Fibroblast of skin of left quadriceps (primary cell): Measurements from ENCODE around the gene HNRNPDL.
"Not testable (repeated sequence)": the region's sequence is repeated elsewhere in the genome, so short reads cannot be mapped to it uniquely, and the experiment has no call there.

Experiments used
- DNase-seq, 2 experiments: peaks; one replicate each; pipeline ENCODE4 v3.0.0-alpha.2; 2013; ENCODE audit warnings: low read depth in 2 of 2

The HNRNPDL gene

DNA sequence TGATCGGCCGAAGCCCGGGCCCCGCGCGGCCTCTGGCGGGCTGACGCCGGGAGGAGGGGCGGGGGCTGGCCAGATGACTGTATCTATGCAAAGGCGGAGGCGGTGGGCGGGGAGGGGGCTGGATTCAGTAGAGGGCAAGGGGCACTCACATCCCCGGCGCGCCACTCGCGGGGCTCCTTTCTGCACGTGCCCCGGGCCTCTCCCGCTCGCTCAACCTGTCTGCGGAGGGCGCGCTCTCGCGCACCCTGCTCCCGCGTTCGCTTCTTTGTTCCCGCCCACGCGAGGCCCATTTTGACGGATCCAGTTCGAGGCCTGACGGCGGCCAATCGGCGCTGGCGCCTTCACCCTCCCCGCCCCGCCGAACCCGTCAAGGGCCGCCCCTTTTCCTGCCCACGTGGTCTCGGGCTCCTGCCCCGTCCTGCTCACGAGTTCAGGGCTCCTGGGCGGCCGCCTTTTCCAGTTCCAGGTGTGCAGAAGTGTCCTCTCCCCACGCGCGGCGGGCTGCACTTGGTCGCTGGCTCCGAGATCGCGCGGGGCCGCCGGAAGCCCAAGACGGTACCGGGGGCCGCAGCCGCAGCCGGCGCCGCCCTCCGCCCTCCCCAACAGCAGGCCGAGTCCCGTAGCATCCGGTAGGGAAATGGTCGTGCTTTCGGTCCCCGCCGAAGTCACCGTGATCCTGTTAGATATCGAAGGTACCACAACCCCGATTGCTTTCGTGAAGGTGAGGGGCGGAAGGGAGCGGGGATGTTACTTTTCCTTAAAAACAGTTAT is at the start of gene HNRNPDL, which contains the start of gene ENOPH1:
HNRNPDL (minus strand) TSS at position 270 of the 771 bp plus-strand sequence. CDS start 772 bp downstream, outside the sequence.
ENOPH1 (plus strand) TSS at position 398 of the 771 bp plus-strand sequence; CDS start at position 638, 240 bp downstream.
- peak; percentile 89 for DNase-seq

DNA sequence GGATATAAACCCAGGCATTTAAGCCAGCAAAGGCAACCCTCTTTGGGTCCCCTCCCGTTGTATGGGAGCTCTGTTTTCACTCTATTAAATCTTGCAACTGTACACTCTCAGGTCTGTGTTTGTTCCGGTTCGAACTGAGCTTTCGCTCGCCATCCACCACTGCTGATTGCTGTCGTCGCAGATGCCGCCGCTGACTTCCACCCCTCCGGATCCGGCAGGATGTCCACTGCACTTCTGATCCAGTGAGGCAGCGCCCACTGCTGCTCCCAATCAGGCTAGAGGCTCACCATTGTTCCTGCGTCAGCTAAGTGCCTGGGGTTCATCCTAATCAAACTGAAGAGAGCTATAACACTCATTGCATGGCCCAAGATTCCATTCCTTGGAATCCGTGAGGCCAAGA is 49.3 kb upstream of the HNRNPDL start:
- no peak for DNase-seq

DNA sequence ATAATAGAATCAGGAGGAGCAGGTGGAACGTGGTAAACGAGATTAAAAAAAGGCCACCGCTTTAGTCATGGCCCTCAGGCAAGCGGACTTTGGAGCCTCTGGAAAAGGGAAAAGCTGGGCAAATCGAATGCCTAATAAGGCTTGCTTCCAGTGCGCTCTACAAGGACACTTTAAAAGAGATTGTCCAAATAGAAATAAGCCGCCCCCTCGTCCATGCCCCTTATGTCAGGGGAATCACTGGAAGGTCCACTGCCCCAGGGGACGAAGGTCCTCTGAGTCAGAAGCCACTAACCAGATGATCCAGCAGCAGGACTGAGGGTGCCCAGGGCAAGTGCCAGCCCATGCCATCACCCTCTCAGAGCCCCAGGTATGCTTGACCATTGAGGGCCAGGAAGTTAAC is 47.2 kb upstream of the HNRNPDL start:
- not testable (repeated sequence) for DNase-seq

DNA sequence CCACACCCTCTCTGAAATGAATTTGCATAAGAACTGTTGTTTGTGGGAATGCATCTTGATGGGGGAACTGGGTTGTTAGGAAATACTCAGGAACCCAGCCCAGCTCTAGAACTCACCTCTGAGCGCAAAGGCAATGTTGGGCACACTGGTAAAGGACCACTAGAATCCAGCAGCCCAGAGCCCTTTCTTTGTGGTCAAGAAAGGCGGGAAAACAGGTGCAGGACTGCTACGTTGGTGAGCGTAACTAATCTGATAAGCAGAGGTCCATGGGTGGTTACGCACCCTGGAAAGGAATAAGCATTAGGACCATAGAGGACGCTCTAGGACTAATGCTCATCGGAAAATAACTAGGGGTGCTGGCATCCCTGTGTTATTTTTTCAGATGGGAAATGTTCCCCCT is 45.7 kb upstream of the HNRNPDL start:
- DNase-seq, result not testable (repeated sequence)

DNA sequence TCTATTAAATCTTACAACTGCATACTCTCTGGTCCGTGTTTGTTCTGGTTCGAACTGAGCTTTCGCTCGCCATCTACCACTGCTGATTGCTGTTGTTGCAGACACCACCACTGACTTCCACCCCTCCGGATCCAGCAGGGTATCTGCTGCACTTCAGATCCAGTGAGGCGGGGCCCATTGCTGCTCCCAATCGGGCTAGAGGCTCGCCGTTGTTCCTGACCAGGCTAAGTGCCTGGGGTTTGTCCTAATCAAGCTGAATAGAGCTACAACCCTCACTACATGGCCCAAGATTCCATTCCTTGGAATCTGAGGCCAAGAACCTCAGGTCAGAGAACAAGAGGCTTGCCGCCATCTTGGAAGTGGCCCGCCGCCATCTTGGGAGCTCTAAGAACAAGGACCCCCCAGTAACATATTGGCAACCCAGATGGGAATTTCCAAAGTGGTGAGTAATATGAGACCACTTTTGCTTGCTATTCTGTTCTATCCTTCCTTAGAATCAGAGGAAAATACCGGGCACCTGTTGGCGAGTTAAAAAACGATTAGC is 43.4 kb upstream of the HNRNPDL start:
- DNase-seq, result no peak

DNA sequence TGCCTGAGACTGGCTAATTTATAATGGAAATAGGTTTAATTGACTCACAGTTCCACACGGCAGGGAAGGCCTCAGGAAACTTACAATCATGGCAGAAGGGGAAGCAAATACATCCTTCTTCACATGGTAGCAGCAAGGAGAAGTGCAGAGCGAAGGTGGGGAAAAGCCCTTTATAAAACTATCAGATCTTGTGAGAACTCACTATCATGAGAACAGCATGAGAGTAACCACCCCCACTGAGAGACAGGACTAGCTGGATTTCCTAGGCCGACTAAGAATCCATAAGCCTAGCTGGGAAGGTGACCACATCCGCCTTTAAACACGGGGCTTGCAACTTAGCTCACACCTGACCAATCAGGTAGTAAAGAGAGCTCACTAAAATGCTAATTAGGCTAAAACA is 42.8 kb upstream of the HNRNPDL start:
- not testable (repeated sequence) for DNase-seq

DNA sequence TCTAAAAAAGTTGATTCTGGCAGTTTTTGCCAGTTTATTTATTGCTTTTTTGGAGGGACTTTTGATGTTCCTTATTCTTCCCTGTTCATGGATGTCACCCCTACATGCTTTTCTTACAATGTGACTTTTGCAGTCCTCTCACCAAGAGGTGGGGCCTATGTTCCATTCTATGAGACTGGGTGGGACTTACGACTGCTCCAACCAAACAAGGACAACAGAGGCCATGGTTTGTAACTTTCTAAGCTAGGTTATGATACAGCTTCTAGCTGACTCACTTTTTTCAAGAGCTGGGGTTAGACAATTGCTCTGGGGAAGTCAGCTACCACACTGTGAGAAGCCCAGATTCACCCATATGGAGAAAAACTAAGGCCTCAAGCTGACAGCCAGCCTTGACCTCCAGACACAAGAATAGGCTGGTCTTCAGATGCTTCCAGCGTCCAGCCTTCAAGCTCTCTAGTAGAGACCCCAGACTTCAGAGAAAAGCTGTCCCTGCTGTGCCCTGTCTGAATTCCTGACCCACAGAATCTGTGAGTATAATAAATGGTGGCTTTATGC is 39.6 kb upstream of the HNRNPDL start:
- DNase-seq, result peak in 1 of 2 experiments; percentile 25

DNA sequence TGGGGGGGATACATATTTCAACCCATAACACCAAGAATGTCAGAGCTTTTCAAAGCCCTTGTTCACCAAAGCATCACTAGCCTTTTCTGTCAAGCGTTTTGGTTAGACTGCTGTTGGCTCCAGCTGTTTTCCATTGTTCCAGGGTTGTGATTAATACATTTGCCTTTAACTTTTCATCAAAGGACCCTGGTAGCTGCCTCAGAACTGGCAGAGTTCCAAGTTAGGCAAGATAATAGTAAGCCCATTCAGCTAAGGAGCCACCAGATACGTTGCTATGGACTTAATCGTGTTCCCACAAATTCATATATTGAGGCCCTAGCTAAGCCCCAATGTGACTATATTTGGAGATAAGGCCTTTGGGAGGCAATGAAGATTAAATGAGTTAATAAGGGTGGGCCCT is 37.2 kb upstream of the HNRNPDL start:
- peak in 1 of 2 experiments; percentile 32 for DNase-seq

DNA sequence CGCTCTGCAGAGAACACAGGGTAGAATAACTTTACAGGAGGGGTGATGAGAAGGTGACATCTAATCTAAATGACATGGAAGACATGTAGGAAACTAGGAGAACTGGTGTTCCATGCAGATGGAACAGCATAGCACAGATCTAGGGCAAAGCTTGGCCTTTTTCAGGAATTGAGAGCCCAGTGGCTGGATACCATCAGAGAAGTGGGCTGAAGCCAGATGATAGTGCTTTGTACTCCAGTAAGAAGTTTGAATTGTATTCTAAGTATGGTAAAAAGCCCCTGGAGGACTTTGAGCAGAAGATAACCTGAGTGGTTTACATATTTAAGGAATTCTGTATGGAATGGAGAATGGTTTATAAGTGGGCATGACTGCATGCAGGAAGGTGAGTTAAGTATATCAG is 33.0 kb upstream of the HNRNPDL start:
- DNase-seq, result no peak

DNA sequence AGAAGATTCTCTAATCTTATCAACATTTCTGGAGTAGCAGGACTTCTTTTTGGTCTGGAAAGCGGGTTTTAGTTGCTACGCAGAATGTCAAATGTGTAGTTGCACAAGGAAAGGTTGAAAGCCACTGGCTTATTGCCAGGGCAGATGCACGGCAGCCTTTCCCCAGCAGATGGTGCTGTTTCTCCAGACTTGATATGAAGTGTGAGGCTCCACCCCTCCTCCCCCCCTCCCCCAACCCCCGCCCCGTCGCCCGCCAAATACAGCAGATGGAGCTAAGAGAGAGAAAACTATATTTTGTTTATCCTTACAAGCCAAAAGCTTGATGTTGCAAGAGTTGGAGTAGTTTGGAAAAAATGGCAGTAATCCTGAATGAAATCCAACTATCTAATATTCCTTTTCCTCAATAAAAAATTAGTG is 32.2 kb upstream of the HNRNPDL start:
- DNase-seq, result peak; percentile 69 to 77

DNA sequence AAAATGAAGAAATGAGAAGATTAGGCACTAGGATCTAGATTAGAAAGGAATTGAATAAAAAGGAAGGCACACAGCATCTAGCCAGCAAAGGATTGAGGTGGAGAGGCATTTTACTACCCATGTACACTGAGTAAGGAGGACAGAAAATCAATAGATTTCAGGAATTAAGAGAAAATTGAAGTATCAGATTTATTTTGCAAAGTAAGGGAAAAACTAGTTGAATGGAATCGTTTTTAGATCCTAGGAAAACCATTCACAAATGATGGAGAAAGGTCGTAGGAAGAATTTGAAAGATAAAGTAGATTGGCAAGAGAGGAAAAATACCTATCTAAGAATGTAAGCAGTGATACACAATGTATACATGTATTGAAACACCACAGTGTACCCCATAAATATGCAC is 31.4 kb upstream of the HNRNPDL start:
- no peak for DNase-seq

DNA sequence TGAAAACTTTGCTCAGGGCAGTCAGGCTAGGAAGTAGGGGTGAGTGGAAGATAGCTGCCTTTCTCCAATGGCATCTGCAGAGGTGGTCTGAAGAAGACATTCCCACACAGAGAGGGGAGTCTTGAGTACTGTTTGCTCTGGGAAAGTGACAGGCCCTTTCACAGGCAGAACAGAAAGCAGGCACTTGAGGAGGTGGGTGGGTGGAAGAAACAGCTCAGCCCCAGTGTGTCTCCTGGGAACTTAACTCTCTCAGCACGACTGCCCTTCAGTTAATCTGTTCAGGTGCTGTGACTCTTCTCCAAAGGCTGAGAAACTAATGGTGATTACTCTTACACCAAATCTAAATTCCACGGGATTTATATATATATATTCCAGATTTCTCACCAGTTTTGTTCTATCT is 28.5 kb upstream of the HNRNPDL start:
- no peak for DNase-seq

DNA sequence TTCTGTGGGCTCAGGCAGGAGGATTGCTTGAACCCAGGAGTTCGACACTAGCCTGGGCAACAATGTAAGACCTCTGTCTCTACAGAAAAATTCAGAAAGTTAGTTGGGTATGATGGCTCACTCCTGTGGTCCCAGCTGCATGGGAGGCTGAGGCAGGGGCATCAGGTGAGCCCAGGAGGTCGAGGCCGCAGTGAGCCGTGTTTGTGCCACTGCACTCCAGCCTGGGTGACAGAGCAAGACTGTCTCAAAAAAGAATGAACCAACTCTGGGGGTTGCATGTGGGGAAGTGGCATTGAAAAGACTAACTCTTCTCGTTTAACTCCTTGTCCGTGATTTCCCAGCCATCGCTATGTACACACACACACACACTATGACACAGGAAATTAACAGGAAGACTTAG is 27.0 kb upstream of the HNRNPDL start:
- DNase-seq, result no peak

DNA sequence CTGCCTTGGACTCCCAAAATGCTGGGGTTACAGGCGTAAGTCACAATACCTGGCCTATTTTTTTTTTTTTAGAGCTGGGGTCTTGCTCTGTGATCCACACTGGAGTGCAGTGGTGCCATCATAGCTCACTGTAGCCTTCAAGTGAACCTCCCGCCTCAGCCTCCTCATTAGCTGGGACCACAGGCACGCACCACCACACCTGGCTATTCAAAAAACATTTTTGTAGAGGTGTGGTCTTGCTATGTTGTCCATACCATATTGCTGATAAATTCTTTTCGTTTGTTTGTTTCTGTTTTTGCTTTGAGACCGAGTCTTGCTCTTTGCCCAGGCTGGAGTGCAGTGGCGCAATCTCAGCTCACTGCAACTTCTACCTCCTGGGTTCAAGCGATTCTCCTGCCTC is 21.8 kb upstream of the HNRNPDL start:
- DNase-seq, result no peak

DNA sequence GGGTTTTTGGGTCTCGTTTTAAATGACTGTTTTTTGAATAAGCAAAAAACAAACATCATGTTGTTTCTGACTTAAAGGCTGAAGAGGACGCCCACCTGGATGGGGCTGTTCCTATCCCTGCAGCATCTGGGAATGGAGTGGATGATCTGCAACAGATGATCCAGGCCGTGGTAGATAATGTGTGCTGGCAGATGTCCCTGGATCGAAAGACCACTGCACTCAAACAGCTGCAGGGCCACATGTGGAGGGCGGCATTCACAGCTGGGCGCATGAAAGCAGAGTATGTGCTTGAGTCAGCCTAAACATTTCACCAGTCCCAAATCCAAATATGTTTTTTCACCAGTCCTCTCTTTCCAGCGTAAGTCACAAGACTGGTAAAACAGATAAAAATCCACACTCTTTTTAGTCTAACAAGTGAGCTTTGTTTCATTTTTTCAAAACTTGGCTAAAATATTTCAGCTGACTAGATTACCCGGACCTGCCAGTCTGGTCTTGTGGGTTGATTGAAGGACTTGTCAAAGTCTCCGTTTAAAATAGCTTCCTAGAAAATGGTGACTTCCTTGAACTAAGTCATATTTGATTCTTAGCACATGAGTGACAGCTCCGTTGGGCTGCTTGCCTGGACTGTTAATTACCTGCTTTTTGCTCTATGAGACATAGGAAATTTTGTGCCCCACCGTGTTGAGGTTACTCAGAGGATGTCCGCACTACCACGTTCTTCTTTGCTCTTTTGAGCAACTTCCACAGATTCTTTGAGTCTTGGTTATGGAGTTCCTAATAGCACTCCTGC is 20.9 kb upstream of the HNRNPDL start:
- no peak for DNase-seq

DNA sequence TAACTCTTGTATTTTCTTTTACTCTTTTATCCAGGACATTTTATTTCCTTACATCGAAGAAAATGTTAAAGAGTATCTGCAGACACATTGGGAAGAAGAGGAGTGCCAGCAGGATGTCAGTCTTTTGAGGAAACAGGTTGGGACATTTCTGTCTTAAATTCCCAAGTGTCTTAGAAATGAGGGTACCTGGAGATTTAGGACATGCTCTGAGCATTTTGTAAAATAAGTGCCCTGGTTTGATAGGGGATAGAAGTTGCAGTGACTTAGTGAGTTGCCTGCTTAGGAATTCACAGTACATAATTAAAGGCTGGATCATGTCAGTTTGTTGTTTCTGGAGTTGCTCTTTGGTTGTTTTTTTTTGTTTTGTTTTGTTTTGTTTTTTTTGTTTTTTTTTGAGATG is 17.6 kb upstream of the HNRNPDL start:
- DNase-seq, result no peak

DNA sequence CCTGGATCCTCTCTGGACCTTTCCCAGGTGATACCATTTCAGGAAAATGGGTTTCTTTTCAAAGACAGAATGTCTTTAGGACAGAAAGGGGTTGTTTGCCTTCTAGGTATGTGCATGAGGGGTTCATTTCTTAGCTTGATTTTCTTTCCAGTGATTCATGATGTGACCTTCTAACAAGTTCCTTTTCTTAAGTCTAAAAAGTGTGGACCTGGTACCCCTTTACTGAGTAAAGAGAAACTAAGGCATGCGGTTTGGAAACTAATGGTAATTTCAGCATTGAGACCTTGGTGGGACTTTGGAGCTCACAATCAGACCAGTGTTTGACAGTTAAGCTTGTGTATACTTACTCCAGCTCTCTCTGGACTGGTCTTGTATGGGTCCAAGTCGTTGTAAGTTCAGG is 8.8 kb upstream of the HNRNPDL start:
- DNase-seq, result no peak

DNA sequence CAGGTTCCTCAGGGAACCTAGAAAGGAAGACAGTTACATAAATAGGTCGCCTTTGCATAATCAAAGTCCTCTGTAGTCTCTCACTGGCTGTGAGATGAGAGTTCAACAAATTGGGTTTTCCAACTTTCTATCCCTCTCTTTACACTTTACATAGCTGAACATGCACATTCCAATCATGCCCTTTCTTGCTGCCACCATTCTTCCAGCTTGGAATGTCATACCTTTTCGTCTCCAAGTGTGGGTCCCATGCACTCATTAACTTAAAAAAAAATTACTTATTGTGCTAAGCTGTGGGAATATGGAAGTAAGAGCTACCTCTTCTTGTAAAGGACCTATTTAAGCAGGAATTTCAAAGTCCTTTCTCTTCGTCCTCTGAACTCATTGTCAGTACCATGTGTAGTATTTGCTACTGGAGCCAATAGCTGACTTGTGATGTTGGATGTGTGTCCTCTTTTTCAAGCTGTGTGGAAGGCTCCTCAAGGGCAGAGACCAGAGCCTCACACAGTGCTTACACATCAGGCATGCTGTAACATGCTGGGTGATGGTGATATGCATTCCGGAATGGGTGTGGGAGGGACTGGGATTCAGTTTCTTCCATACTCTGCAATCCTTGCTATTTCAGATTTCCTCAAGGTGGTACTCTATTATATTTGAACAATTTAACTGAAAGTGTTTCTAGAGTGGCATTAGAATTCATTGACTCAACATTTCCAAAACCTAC is 7.2 kb upstream of the HNRNPDL start:
- no peak for DNase-seq

DNA sequence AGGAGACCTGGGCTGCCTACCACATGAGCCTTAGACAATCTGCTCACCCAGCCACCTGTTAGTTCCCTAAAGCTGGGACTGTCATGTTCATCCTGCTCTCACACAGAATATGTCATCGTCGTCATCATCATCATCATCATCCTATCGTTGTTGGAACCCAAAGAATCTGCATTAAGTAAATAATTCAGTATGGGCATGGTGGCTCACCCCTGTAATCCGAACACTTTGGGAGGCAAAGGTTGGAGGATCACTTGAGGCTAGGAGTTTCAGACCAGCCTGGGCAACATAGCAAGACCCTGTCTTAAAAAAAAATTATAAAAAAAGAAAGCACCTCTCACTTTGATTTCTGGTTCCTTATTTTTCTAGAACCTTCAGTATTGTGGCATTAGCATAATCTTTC is 6.5 kb upstream of the HNRNPDL start:
- no peak for DNase-seq

DNA sequence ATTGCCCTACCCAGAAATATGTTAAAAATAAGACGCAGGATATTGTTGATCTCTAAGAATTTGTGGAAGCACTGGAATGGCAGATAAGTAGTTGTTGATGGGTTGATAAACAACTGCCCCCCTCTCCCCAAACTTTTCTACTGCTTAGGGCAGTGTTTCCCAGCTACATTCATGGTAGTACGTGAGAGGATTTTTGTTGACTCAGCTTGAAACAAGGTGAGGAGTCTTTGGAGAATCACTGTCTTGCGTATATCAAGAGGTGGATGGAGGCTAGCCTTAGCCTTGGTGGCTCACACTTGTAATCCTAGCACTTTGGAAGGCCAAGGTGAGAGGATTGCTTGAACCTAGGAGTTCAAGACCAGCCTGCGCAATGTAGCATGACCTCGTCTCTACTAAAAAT is 5.9 kb upstream of the HNRNPDL start:
- no peak for DNase-seq

DNA sequence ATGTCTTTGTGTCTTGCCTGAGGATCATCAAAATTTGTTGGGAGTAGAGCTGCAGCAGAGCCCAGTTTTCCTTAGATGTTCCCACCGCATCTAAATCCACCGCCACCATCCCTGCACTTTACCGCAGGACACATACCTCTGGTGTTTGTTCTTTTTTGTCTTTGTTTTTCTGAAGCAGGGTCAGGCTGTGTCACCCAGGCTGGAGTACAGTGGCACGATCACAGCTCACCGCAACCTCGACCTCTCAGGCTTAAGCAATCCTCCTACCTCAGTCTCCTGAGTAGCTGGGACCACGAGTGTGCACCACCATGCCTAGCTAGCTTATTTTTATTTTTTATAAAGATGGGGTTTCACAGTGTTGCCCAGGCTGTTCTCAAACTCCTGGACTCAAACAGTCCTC is 4.7 kb upstream of the HNRNPDL start:
- no peak for DNase-seq

DNA sequence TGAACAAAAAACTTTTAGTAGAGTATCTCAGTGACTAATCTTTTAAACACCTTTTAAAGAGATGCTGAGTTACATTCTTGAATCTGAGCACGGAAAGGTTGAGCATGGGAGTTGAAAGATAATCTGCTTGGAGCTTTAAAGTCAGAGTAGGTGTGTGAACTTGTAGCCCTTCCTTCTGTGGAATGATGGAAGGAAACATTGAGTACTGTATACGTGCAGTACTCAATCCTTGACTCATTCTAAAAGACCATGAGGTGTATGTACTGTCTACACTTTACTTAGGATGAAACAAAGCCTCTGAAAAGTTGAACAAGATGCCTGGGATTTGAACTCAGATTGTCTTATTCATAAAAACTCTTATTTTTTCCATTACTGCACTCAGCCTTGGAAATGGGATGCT is 3.5 kb upstream of the HNRNPDL start:
- DNase-seq, result no peak
